ENCODE measurements around the gene TXLNA.

TXLNA gene

DNA sequence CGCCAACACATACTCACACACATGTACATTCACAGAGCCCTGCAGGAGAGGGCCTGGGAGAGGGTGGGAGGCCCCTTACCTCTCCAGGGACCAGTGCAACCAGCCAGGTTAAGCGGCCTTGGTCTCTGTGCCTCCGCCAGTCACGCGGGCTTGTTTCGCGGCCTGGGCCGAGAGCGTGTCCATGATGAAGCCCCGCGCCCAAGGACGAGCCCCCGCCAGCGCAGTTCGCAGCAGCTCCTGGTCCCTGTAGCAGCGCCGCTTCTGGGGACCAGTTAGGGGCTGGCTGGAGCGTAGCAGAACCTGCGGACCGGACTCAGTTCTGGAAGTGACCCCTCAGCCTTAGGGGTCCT is 60.3 kb downstream of the TXLNA start:
- TF ChIP-seq SIN3A (IDR thresholded peaks at IDR 0.05; ENCODE audit: borderline replicate concordance, insufficient read depth, low read length), result no peak
- TF ChIP-seq, protein P1, sequence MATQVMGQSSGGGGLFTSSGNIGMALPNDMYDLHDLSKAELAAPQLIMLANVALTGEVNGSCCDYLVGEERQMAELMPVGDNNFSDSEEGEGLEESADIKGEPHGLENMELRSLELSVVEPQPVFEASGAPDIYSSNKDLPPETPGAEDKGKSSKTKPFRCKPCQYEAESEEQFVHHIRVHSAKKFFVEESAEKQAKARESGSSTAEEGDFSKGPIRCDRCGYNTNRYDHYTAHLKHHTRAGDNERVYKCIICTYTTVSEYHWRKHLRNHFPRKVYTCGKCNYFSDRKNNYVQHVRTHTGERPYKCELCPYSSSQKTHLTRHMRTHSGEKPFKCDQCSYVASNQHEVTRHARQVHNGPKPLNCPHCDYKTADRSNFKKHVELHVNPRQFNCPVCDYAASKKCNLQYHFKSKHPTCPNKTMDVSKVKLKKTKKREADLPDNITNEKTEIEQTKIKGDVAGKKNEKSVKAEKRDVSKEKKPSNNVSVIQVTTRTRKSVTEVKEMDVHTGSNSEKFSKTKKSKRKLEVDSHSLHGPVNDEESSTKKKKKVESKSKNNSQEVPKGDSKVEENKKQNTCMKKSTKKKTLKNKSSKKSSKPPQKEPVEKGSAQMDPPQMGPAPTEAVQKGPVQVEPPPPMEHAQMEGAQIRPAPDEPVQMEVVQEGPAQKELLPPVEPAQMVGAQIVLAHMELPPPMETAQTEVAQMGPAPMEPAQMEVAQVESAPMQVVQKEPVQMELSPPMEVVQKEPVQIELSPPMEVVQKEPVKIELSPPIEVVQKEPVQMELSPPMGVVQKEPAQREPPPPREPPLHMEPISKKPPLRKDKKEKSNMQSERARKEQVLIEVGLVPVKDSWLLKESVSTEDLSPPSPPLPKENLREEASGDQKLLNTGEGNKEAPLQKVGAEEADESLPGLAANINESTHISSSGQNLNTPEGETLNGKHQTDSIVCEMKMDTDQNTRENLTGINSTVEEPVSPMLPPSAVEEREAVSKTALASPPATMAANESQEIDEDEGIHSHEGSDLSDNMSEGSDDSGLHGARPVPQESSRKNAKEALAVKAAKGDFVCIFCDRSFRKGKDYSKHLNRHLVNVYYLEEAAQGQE (IDR thresholded peaks at IDR 0.05; ENCODE audit: insufficient read depth in 1 of 2, low read depth in 2 of 2, low read length in 2 of 2), result no peak
- no peak for TF ChIP-seq TAF1 (IDR thresholded peaks at IDR 0.05; ENCODE audit: borderline replicate concordance, insufficient read depth, low read length)
- no peak for TF ChIP-seq FOXP2 (optimal IDR thresholded peaks at IDR 0.05; ENCODE audit: borderline replicate concordance, extremely low read depth, extremely low read length, insufficient read depth)
- TF ChIP-seq POLR2AphosphoS5 (IDR thresholded peaks at IDR 0.05; ENCODE audit: low read depth, low read length), result no peak

DNA sequence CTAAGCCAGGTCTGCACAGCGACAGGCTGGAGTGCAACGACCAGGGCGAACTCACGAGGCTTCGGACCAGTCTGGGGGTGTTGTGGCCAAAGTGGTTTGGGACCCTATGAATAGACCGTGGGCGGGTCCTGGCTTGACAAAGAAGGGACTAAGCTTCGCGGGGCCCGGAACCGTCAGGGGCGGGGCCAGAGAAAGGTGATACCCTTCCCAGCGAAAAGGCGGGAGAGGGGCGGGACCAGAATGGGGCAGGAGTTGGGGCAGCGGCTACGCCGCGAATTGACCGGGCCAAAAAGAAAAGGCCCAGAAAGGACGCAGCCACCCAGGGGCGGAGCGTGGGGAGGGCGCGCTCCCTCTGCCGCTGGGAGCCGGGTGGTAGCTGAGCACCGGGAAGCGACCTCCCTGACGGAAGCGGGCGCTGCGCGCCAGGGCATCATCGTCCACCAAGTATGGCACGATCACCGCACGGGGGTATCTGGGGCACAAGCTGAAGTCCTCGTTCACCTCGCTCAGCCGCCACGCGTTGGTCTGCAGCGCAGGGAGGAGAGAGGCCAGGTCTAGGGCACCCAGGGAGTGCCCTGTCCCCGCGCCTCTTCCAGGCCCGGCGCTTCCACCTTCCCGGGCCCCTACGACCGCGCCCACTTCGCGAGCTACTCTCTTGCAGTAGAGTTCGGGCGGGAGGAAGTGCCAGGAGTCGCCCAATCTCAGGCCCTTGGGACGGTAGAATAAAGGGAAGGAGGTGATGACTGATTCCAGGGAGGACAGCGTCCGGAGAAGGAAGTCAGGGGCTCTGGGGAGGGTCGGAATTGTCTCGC is 60.9 kb downstream of the TXLNA start:
- TF ChIP-seq TAF1 (IDR thresholded peaks at IDR 0.05; ENCODE audit: borderline replicate concordance, insufficient read depth, low read length) (no peak), SIN3A (IDR thresholded peaks at IDR 0.05; ENCODE audit: borderline replicate concordance, insufficient read depth, low read length) (no peak), FOXP2 (optimal IDR thresholded peaks at IDR 0.05; ENCODE audit: borderline replicate concordance, extremely low read depth, extremely low read length, insufficient read depth) (no peak), POLR2AphosphoS5 (IDR thresholded peaks at IDR 0.05; ENCODE audit: low read depth, low read length) (no peak)
- TF ChIP-seq, protein P1 (IDR thresholded peaks at IDR 0.05; ENCODE audit: insufficient read depth in 1 of 2, low read depth in 2 of 2, low read length in 2 of 2), result no peak

DNA sequence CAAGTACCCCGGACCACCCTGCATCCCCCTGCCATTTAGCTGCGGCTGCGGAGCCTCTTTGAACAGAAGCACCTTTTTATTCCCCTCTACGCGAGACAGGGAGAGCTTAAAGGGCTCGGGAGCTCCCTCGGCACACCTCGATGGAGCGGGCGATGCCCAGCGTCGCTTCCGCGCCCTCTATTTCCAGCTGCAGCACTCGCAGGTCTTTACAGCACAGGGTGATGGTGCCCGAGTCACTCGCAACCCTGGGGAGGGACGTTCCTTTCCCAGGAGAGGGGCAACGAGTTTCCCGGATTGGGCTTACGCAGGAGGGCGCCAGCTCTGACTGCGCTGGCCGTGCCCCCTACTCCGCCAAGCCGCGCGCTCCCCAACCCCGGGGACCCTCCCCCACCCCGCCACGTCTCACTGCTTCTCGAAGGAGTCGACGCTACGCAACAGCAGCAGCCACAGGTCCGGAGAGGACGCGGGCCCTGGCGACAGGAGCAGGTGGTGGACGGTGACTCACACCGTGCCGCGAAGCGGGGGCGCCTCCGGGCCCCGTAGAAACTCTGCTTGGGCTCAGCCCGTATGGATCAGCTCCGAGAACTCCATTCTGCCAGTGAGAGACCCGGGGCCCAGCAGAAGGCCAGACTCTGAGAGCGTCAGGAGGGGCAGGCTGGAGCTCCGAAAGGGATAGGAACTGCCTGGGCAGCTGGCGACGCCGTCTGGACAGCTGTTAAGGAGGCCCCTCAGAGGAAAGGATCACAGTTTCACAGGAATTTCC is 61.7 kb downstream of the TXLNA start:
- TF ChIP-seq FOXP2 (optimal IDR thresholded peaks at IDR 0.05; ENCODE audit: borderline replicate concordance, extremely low read depth, extremely low read length, insufficient read depth), result no peak
- TF ChIP-seq, protein P1 (IDR thresholded peaks at IDR 0.05; ENCODE audit: insufficient read depth in 1 of 2, low read depth in 2 of 2, low read length in 2 of 2), result no peak
- no peak for TF ChIP-seq SIN3A (IDR thresholded peaks at IDR 0.05; ENCODE audit: borderline replicate concordance, insufficient read depth, low read length)
- TF ChIP-seq POLR2AphosphoS5 (IDR thresholded peaks at IDR 0.05; ENCODE audit: low read depth, low read length), result no peak
- TF ChIP-seq TAF1 (IDR thresholded peaks at IDR 0.05; ENCODE audit: borderline replicate concordance, insufficient read depth, low read length), result no peak

DNA sequence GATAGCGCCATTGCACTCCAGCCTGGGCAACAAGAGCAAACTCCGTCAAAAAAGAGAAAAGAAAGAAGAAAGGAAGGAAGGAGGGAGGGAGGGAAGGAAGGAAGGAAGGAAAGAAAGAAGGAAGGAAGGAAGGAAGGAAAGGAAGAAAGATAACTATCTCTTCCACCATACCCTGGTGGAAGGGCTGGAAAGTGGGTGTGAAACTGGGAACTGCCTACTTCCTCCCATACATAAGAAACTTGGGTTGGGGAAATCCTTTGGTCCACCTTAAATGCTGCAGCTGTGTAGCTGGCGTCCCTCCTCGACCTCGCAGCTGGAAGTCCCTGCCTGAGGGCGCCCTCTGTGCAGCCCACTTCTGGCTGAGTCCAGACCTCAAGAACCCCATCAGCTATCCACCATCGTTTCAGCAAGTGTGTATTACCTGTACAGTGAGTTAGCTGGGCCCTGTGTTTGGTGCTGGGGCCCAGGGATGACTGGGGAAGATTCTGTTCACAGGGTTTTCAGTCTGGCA is 62.9 kb downstream of the TXLNA start:
- no peak for TF ChIP-seq POLR2AphosphoS5 (IDR thresholded peaks at IDR 0.05; ENCODE audit: low read depth, low read length)
- no peak for TF ChIP-seq SIN3A (IDR thresholded peaks at IDR 0.05; ENCODE audit: borderline replicate concordance, insufficient read depth, low read length)
- no peak for TF ChIP-seq FOXP2 (optimal IDR thresholded peaks at IDR 0.05; ENCODE audit: borderline replicate concordance, extremely low read depth, extremely low read length, insufficient read depth)
- no peak for TF ChIP-seq TAF1 (IDR thresholded peaks at IDR 0.05; ENCODE audit: borderline replicate concordance, insufficient read depth, low read length)
- TF ChIP-seq, protein P1 (IDR thresholded peaks at IDR 0.05; ENCODE audit: insufficient read depth in 1 of 2, low read depth in 2 of 2, low read length in 2 of 2), result no peak

Data from PFSK-1 (cell line).